ENCODE results near the gene LHFPL2. TPM values are rescaled to one million over a fixed set of nuclear protein-coding genes. Genes with fewer than 3 reads are reported as not detected.
"Not testable (repeated sequence)": the region's sequence is repeated elsewhere in the genome, so short reads cannot be mapped to it uniquely, and the experiment has no call there.

Gene LHFPL2
- total and polyA plus RNA-seq, 9 of the 15 experiments (the other 6 are each of a cell fraction or from before 2014, with no cell fraction given): 1.0 to 6.6 (median 4.6) TPM

DNA sequence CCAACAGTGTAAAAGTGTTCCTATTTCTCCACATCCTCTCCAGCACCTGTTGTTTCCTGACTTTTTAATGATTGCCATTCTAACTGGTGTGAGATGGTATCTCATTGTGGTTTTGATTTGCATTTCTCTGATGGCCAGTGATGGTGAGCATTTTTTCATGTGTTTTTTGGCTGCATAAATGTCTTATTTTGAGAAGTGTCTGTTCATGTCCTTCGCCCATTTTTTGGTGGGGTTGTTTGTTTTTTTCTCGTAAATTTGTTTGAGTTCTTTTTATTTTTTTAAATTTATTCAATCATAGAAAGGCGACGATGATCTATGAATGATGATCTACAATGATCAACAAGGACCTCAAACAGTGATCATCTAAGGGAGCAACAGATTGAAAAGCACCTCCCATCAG, 28.5 kb downstream of the LHFPL2 start:
- H2AFZ ChIP-seq (ENCODE audit: low read depth, low read length); POLR2A ChIA-PET; CTCF ChIA-PET (ENCODE audit: low intra/inter-chr PET ratio); H3K27me3 ChIP-seq (ENCODE audit: control insufficient read depth in 2 of 2, insufficient read depth in 2 of 2, low read length in 2 of 2); H3K27ac ChIP-seq (ENCODE audit: extremely low read depth, low read depth, low read length); H3K4me3 ChIP-seq; H3K4me1 ChIP-seq (replicated peaks in 1 of 2; ENCODE audit: control insufficient read depth in 2 of 2, insufficient read depth in 2 of 2, low read length in 2 of 2); H3K9me3 ChIP-seq (replicated peaks; ENCODE audit: control insufficient read depth, insufficient read depth, low read depth, low read length); H3K9me1 ChIP-seq (ENCODE audit: control insufficient read depth, insufficient read depth, low read length); ATAC-seq; FAIRE-seq; in situ Hi-C loops (cut with MboI); H3K4me2 ChIP-seq (ENCODE audit: insufficient read depth, low read length); DNase-seq (ENCODE audit: extremely low read depth in 1 of 4, low spot score in 3 of 4); H3K36me3 ChIP-seq (ENCODE audit: control insufficient read depth, insufficient read depth, low read length); H3K79me2 ChIP-seq (ENCODE audit: control insufficient read depth, insufficient read depth, low read length); H3K9ac ChIP-seq (ENCODE audit: insufficient read depth in 1 of 2, low read depth in 2 of 2, low read length in 2 of 2); intact Hi-C loops (cut with micrococcal nuclease); BruUV-seq (replicated peaks); H4K20me1 ChIP-seq (replicated peaks; ENCODE audit: control insufficient read depth, insufficient read depth, low read length): not testable (repeated sequence)
- TF ChIP-seq TRIM24 (IDR thresholded peaks at IDR 0.05) (0 out of 4 replicates have a peak, but pooled peaks have one; percentile 10 to 20), TRIM28 (IDR thresholded peaks at IDR 0.05) (peak; percentile 41; the same call in 1 of the 2 replicates)
- TF ChIP-seq, protein P1, sequence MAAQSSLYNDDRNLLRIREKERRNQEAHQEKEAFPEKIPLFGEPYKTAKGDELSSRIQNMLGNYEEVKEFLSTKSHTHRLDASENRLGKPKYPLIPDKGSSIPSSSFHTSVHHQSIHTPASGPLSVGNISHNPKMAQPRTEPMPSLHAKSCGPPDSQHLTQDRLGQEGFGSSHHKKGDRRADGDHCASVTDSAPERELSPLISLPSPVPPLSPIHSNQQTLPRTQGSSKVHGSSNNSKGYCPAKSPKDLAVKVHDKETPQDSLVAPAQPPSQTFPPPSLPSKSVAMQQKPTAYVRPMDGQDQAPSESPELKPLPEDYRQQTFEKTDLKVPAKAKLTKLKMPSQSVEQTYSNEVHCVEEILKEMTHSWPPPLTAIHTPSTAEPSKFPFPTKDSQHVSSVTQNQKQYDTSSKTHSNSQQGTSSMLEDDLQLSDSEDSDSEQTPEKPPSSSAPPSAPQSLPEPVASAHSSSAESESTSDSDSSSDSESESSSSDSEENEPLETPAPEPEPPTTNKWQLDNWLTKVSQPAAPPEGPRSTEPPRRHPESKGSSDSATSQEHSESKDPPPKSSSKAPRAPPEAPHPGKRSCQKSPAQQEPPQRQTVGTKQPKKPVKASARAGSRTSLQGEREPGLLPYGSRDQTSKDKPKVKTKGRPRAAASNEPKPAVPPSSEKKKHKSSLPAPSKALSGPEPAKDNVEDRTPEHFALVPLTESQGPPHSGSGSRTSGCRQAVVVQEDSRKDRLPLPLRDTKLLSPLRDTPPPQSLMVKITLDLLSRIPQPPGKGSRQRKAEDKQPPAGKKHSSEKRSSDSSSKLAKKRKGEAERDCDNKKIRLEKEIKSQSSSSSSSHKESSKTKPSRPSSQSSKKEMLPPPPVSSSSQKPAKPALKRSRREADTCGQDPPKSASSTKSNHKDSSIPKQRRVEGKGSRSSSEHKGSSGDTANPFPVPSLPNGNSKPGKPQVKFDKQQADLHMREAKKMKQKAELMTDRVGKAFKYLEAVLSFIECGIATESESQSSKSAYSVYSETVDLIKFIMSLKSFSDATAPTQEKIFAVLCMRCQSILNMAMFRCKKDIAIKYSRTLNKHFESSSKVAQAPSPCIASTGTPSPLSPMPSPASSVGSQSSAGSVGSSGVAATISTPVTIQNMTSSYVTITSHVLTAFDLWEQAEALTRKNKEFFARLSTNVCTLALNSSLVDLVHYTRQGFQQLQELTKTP (IDR thresholded peaks at IDR 0.05; ENCODE audit: low read depth in 1 of 2, partially characterized antibody in 2 of 2): peak in 1 of 2 experiments; percentile 100
- WGBS (ENCODE audit: insufficient coverage, low coverage, missing lambda C conversion rate): 63% methylated on average over 4 of the region's 4 CpGs

Measured in K562 (cell line).